HCT116 (cell line): Measurements from ENCODE around the gene MTHFD2L. TPM values are rescaled to one million over a fixed set of nuclear protein-coding genes. Genes with fewer than 3 reads are reported as not detected.

Source experiments
- ATAC-seq: fragments of 200-7000 bp; cut with Tn5 transposase; 2 replicates; pipeline ENCODE4 v1.9.1; 2020; ENCODE audit warnings: mild to moderate bottlenecking, moderate library complexity
- BruUV-seq: library from RNA; stranded (reverse); fragments of 400-500 nt; replicated peaks from 2 replicates; lab custom pipeline; 2021; lab: Mats Ljungman, UMichigan
- CTCF ChIA-PET: fragments of 300-600 bp; sonication (Branson Sonifier 250); formaldehyde crosslinking; loops from one replicate; lab custom pipeline; 2021; ENCODE audit warnings: antibody characterized with exemption; lab: Charles Lee
- POLR2A ChIA-PET: fragments of 300-600, 350-600 bp; sonication (Branson Sonifier 250); formaldehyde crosslinking; loops from one replicate; lab custom pipeline; 2021; ENCODE audit warnings: antibody characterized with exemption; lab: Charles Lee
- RAD21 ChIA-PET, 2 experiments: fragments of 300-600 bp; sonication (Branson Sonifier 250); formaldehyde crosslinking; loops; one replicate each; lab custom pipeline; 2023; ENCODE audit warnings: low total read pairs in 2 of 2; ENCODE audit not compliant: uncharacterized antibody in 2 of 2, unreplicated experiment in 2 of 2, low non-redundant PET in 1 of 2; lab: Charles Lee
- DNase-seq: peaks from one replicate; pipeline ENCODE4 v3.0.0-alpha.2; 2010; ENCODE audit warnings: low read depth, low spot score
- H2AFZ ChIP-seq: fragments of 200-600 bp; shearing (Covaris generic), sonication (generic); 2 replicates; pipeline ENCODE4 v1.6.1; 2017; ENCODE audit warnings: low read depth, mixed run types, mixed read lengths, antibody characterized with exemption, low read length; ENCODE audit not compliant: poor library complexity, severe bottlenecking
- H3K27ac ChIP-seq: 2 replicates; pipeline ENCODE4 v1.5.1; 2012; ENCODE audit warnings: low read depth, low read length
- H3K27me3 ChIP-seq: fragments of 200-600 bp; sonication (generic); 2 replicates; pipeline ENCODE4 v1.6.1; 2016; ENCODE audit warnings: mixed run types, low read length, mixed read lengths; ENCODE audit not compliant: insufficient read depth
- H3K36me3 ChIP-seq, 2 experiments: fragments of 200-500 bp in 1 of 2; fragments of 200-600 bp in 1 of 2; sonication (Bioruptor generic) in 1 of 2; sonication (generic) in 1 of 2; 2 replicates each; pipeline versions ENCODE4 v1.5.1 to v1.6.1; 2014 to 2016; ENCODE audit warnings: low read length in 2 of 2, inconsistent platforms in 1 of 2, mixed read lengths in 1 of 2, mixed run types in 1 of 2; ENCODE audit not compliant: insufficient read depth in 2 of 2, control insufficient read depth in 1 of 2
- H3K4me1 ChIP-seq, 2 experiments: fragments of 200-600 bp in 1 of 2; sonication (generic) in 1 of 2; 2 replicates each; pipeline versions ENCODE4 v1.5.1 to v1.6.1; 2012 to 2017; ENCODE audit warnings: low read length in 2 of 2, inconsistent platforms in 1 of 2, mild to moderate bottlenecking in 1 of 2, mixed read lengths in 1 of 2, mixed run types in 1 of 2, moderate library complexity in 1 of 2; ENCODE audit not compliant: insufficient read depth in 2 of 2, control insufficient read depth in 1 of 2
- H3K4me2 ChIP-seq: fragments of 200-600 bp; sonication (generic); 2 replicates; pipeline ENCODE4 v1.6.1; 2017; ENCODE audit warnings: mixed run types, low read length, mixed read lengths
- H3K4me3 ChIP-seq, 2 experiments: fragments of 200-600 bp in 1 of 2; sonication (generic) in 1 of 2; replicated peaks in 1 of 2; 2 replicates each; pipeline ENCODE4 v1.5.1; 2011 to 2016; ENCODE audit warnings: low read length in 2 of 2, control low read depth in 1 of 2, low read depth in 1 of 2, mild to moderate bottlenecking in 1 of 2, mixed read lengths in 1 of 2, mixed run types in 1 of 2
- H3K79me2 ChIP-seq: fragments of 200-600 bp; sonication (generic); 2 replicates; pipeline ENCODE4 v1.6.1; 2017; ENCODE audit warnings: mild to moderate bottlenecking, mixed run types, low read length, moderate library complexity, mixed read lengths; ENCODE audit not compliant: insufficient read depth
- H3K9ac ChIP-seq: fragments of 200-600 bp; sonication (generic); 2 replicates; pipeline ENCODE4 v1.6.1; 2016; ENCODE audit warnings: low read length, mixed read lengths
- H3K9me2 ChIP-seq: fragments of 200-600 bp; sonication (generic), shearing (Covaris generic); 2 replicates; pipeline ENCODE4 v1.6.1; 2017; ENCODE audit warnings: mixed run types, mild to moderate bottlenecking, moderate library complexity; ENCODE audit not compliant: insufficient read depth
- H3K9me3 ChIP-seq, 2 experiments: fragments of 200-500 bp in 1 of 2; fragments of 200-600 bp in 1 of 2; sonication (Bioruptor generic) in 1 of 2; sonication (generic) in 1 of 2; 2 replicates each; pipeline ENCODE4 v1.6.1; 2014 to 2017; ENCODE audit warnings: low read length in 2 of 2, mixed read lengths in 2 of 2, inconsistent platforms in 1 of 2, low read depth in 1 of 2, mild to moderate bottlenecking in 1 of 2, mixed run types in 1 of 2, moderate library complexity in 1 of 2; ENCODE audit not compliant: control insufficient read depth in 1 of 2, insufficient read depth in 1 of 2
- H4K20me1 ChIP-seq: fragments of 200-600 bp; sonication (generic), shearing (Covaris generic); 2 replicates; pipeline ENCODE4 v1.6.1; 2017; ENCODE audit warnings: mixed run types, mild to moderate bottlenecking, moderate library complexity; ENCODE audit not compliant: insufficient read depth
- CBX3 ChIP-seq: IDR thresholded peaks from 2 replicates; pipeline ENCODE4 v1.6.1; 2012; ENCODE audit warnings: low read depth
- ELF1 ChIP-seq: IDR thresholded peaks from 2 replicates; pipeline ENCODE4 v1.6.1; 2012; ENCODE audit warnings: low read depth, borderline replicate concordance
- EZH2 ChIP-seq: fragments of 200-600 bp; sonication (generic); IDR thresholded peaks from 2 replicates; pipeline ENCODE4 v1.6.1; 2017; ENCODE audit warnings: antibody characterized with exemption, mixed run types
- EZH2phosphoT487 ChIP-seq: fragments of 200-600 bp; IDR thresholded peaks from 2 replicates; pipeline ENCODE4 v1.6.1; 2018; ENCODE audit warnings: antibody characterized with exemption, borderline replicate concordance
- FOSL1 ChIP-seq: IDR thresholded peaks from 2 replicates; pipeline ENCODE4 v1.6.1; 2012; ENCODE audit warnings: low read depth
- POLR2A ChIP-seq: IDR thresholded peaks from 2 replicates; pipeline ENCODE4 v1.7.0; 2011; ENCODE audit warnings: borderline replicate concordance; ENCODE audit not compliant: insufficient read depth, insufficient read length; ENCODE audit errors: extremely low read depth
- RAD21 ChIP-seq: IDR thresholded peaks from 2 replicates; pipeline ENCODE4 v1.6.1; 2012; ENCODE audit warnings: low read depth, mild to moderate bottlenecking
- SIN3A ChIP-seq: IDR thresholded peaks from 2 replicates; pipeline ENCODE4 v1.6.1; 2012; ENCODE audit warnings: low read depth
- SP1 ChIP-seq: IDR thresholded peaks from 2 replicates; pipeline ENCODE4 v1.6.1; 2012; ENCODE audit warnings: low read depth
- TCF7L2 ChIP-seq: IDR thresholded peaks from 2 replicates; pipeline ENCODE4 v1.7.0; 2011; ENCODE audit warnings: borderline replicate concordance, inconsistent platforms; ENCODE audit not compliant: insufficient read depth, insufficient read length; ENCODE audit errors: extremely low read depth
- YY1 ChIP-seq: IDR thresholded peaks from 2 replicates; pipeline ENCODE4 v1.6.1; 2011; ENCODE audit warnings: low read length, low read depth, moderate library complexity, mild to moderate bottlenecking; ENCODE audit not compliant: insufficient replicate concordance; ENCODE audit errors: extremely low read depth
- ZFX ChIP-seq: fragments of 450-650 bp; IDR thresholded peaks from 2 replicates; pipeline ENCODE4 v1.6.1; 2017
- ZNF274 ChIP-seq: fragments of 200-500 bp; sonication (Bioruptor generic); IDR thresholded peaks from 2 replicates; pipeline ENCODE4 v1.6.1; 2014; ENCODE audit warnings: mild to moderate bottlenecking, low read depth, low read length, inconsistent platforms
- intact Hi-C: fragments of 100-400 bp; cut with micrococcal nuclease; formaldehyde crosslinking; loops from 2 replicates; pipeline ENCODE4 v1.10.0; 2022
- total RNA-seq: library from RNA; stranded (reverse); gene quantifications from one replicate; pipeline ENCODE4 v1.2.1, GENCODE V29; 2021; ENCODE audit not compliant: unreplicated experiment
- TF ChIP-seq, protein P1 (sequence below): IDR thresholded peaks from 2 replicates; pipeline ENCODE4 v1.6.1; 2012
- TF ChIP-seq, protein P2 (sequence below), 3 experiments: fragments of 200-600 bp in 1 of 3; sonication (generic) in 1 of 3; IDR thresholded peaks in 2 of 3; conservative IDR thresholded peaks in 1 of 3; 2 replicates each; pipeline ENCODE4 v1.5.1; 2012 to 2017; ENCODE audit warnings: low read depth in 2 of 3, low read length in 2 of 3, antibody characterized with exemption in 1 of 3, borderline replicate concordance in 1 of 3, control low read depth in 1 of 3, mild to moderate bottlenecking in 1 of 3, mixed read lengths in 1 of 3, mixed run types in 1 of 3, moderate library complexity in 1 of 3; ENCODE audit not compliant: insufficient read depth in 1 of 3

Gene MTHFD2L
- total RNA-seq, 1 experiment from 2014 or later = 15.0 TPM

DNA sequence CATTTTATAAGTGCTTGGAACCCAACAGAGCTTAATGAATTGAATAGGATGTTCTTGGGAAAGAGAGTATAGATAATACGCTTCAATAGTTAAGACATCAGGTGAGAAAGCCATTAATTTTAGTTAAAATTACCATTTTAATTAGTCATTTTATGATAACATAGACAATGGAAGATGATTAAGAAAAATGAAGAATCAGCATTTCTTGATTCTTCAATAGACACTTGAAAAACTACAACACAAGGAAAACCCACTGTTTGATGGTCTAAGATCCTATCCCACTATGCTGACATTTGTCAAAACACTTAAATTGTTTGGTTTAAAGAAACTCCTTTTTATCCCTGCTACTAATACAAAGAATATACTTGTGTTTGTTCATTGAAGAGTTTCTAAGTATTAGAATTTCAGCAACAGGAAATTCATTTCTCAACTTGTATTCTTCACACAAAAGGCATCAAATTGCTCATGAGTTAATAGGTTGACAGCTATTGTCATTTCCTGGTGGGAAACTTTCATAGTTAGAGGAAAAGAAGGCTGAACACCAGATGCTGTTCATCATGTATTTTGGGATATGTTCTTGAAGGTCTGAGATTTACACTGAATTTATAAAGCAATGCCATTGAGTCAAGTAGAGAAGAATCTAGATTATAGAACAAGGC, 49.3 kb upstream of the MTHFD2L start:
- H3K27me3 ChIP-seq = no peaks in the 10 kb centered on the region
- no peaks in the 10 kb centered on the region for H3K9me2 ChIP-seq
- no peaks in the 10 kb centered on the region for H3K79me2 ChIP-seq
- intact Hi-C loops = loop anchor here (2.0 kb wide), 1 partner anchor 52 kb away; no protein-coding TSS in a partner anchor
- CTCF ChIA-PET = interaction anchor here (0.8 to 3.2 kb wide), 5 partner anchors 10 to 244 kb away, joined by 4 to 20 read pairs (median 7); partner anchors contain the start of genes CXCL2 and CXCL3
- H3K9me3 ChIP-seq = no peaks in the 10 kb centered on the region
- H2AFZ ChIP-seq = peak overlapping the region; percentile 62
- no peaks in the 10 kb centered on the region for H3K36me3 ChIP-seq
- H3K27ac ChIP-seq = peak overlapping the region; percentile 54
- POLR2A ChIA-PET = interaction anchor here (1.0 to 2.8 kb wide), 9 partner anchors 8 to 404 kb away, joined by 3 to 25 read pairs (median 6); partner anchors contain the start of genes CXCL2 and CXCL3
- BruUV-seq = TSS peak; percentile 86
- 0 out of 4 replicates have a peak overlapping the region, but pooled peaks of 1 of the 2 experiments have one; percentile 37 for H3K4me3 ChIP-seq
- DNase-seq = no peak
- peaks cover 18 to 43% of the 10 kb centered on the region in 2 experiments for H3K4me1 ChIP-seq
- RAD21 ChIA-PET = no interaction called here
- no peak for TF ChIP-seq EZH2phosphoT487
- TF ChIP-seq SIN3A = peak; percentile 33; the same call in 1 of the 2 replicates
- TF ChIP-seq EZH2 = no peak
- no peak for TF ChIP-seq CBX3
- TF ChIP-seq, all 23 proteins: peak for 1
- peak overlapping the region; percentile 44 for H3K9ac ChIP-seq
- no peaks in the 10 kb centered on the region for H4K20me1 ChIP-seq
- ATAC-seq = 0 out of 2 replicates have a peak, but pooled peaks have one; percentile 2
- H3K4me2 ChIP-seq = peak overlapping the region; percentile 69

GRCh38 chr4:74109116-74109869, 48.6 kb upstream of the MTHFD2L start:
- Histone ChIP-seq H4K20me1 (no peaks in the 10 kb centered on the region), H3K4me2 (peak overlapping the region; percentile 69), H3K79me2 (no peaks in the 10 kb centered on the region), H3K27me3 (no peaks in the 10 kb centered on the region), H2AFZ (peak overlapping the region; percentile 8), H3K9ac (peak overlapping the region; percentile 44), H3K4me1 (peaks cover 18 to 48% of the 10 kb centered on the region in 2 experiments), H3K9me3 (no peaks in the 10 kb centered on the region), H3K36me3 (no peaks in the 10 kb centered on the region), H3K27ac (peak overlapping the region; percentile 54), H3K4me3 (peak overlapping the region in 1 of 2 experiments; percentile 37; a peak in 2 of 4 replicates), H3K9me2 (no peaks in the 10 kb centered on the region)
- peak; percentile 81 for DNase-seq
- ChIA-PET CTCF (interaction anchor here (0.8 to 3.2 kb wide), 5 partner anchors 10 to 245 kb away, joined by 4 to 20 read pairs (median 7); partner anchors contain the start of genes CXCL2 and CXCL3), RAD21 (no interaction called here), POLR2A (interaction anchor here (1.0 to 2.8 kb wide), 9 partner anchors 9 to 405 kb away, joined by 3 to 25 read pairs (median 6); partner anchors contain the start of genes CXCL2 and CXCL3)
- no TSS peak for BruUV-seq
- peak; percentile 96 for ATAC-seq
- intact Hi-C loops = loop anchor here (2.0 kb wide), 1 partner anchor 52 kb away; no protein-coding TSS in a partner anchor
- TF ChIP-seq RAD21 (0 out of 2 replicates have a peak, but pooled peaks have one; percentile 4), ELF1 (no peak), TCF7L2 (no peak), SP1 (peak; percentile 75), SIN3A (peak; percentile 41; the same call in 1 of the 2 replicates), EZH2 (no peak), ZFX (no peak; the same call in 1 of the 2 replicates), FOSL1 (peak; percentile 70), POLR2A (no peak), ZNF274 (no peak), EZH2phosphoT487 (no peak), YY1 (no peak)
- TF ChIP-seq, protein P1, sequence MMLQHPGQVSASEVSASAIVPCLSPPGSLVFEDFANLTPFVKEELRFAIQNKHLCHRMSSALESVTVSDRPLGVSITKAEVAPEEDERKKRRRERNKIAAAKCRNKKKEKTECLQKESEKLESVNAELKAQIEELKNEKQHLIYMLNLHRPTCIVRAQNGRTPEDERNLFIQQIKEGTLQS = no peak
- TF ChIP-seq, protein P2, sequence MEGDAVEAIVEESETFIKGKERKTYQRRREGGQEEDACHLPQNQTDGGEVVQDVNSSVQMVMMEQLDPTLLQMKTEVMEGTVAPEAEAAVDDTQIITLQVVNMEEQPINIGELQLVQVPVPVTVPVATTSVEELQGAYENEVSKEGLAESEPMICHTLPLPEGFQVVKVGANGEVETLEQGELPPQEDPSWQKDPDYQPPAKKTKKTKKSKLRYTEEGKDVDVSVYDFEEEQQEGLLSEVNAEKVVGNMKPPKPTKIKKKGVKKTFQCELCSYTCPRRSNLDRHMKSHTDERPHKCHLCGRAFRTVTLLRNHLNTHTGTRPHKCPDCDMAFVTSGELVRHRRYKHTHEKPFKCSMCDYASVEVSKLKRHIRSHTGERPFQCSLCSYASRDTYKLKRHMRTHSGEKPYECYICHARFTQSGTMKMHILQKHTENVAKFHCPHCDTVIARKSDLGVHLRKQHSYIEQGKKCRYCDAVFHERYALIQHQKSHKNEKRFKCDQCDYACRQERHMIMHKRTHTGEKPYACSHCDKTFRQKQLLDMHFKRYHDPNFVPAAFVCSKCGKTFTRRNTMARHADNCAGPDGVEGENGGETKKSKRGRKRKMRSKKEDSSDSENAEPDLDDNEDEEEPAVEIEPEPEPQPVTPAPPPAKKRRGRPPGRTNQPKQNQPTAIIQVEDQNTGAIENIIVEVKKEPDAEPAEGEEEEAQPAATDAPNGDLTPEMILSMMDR (IDR thresholded peaks at IDR 0.05 in 2 of 3, conservative IDR thresholded peaks at IDR 0.05 in 1 of 3; ENCODE audit: borderline replicate concordance in 1 of 3, insufficient read depth in 1 of 3, low read depth in 2 of 3, low read length in 2 of 3) = no peak
